Trophoblast cell (in vitro differentiated cells and primary cell): ENCODE results near the gene TAGAP.
"Not testable (repeated sequence)": the region's sequence is repeated elsewhere in the genome, so short reads cannot be mapped to it uniquely, and the experiment has no call there.

Source experiments
- DNase-seq, 2 donors: peaks; one replicate each; pipeline ENCODE4 v3.0.0-alpha.2; 2016
- H2AFZ ChIP-seq: 2 replicates; pipeline ENCODE4 v1.6.1; 2013; ENCODE audit warnings: low read length, moderate library complexity, mild to moderate bottlenecking; ENCODE audit not compliant: insufficient read depth, poor library complexity
- H2AK5ac ChIP-seq: 2 replicates; pipeline ENCODE4 v1.6.1; 2013; ENCODE audit warnings: mild to moderate bottlenecking, low read length
- H2BK120ac ChIP-seq: 2 replicates; pipeline ENCODE4 v1.6.1; 2013; ENCODE audit warnings: low read length, mild to moderate bottlenecking, moderate library complexity; ENCODE audit not compliant: insufficient read depth, poor library complexity
- H2BK12ac ChIP-seq: 2 replicates; pipeline ENCODE4 v1.6.1; 2013; ENCODE audit warnings: mild to moderate bottlenecking, low read length, moderate library complexity
- H2BK5ac ChIP-seq: 2 replicates; pipeline ENCODE4 v1.6.1; 2013; ENCODE audit warnings: low read length, low read depth, moderate library complexity, mild to moderate bottlenecking; ENCODE audit not compliant: poor library complexity
- H3K14ac ChIP-seq: 2 replicates; pipeline ENCODE4 v1.6.1; 2013; ENCODE audit warnings: mild to moderate bottlenecking, low read length
- H3K18ac ChIP-seq: 2 replicates; pipeline ENCODE4 v1.6.1; 2013; ENCODE audit warnings: mild to moderate bottlenecking, low read length
- H3K23ac ChIP-seq: 2 replicates; pipeline ENCODE4 v1.6.1; 2013; ENCODE audit warnings: low read length
- H3K27ac ChIP-seq: 2 replicates; pipeline ENCODE4 v1.5.1; 2013; ENCODE audit warnings: low read depth, mild to moderate bottlenecking, inconsistent platforms, low read length, moderate library complexity
- H3K27me3 ChIP-seq: 2 replicates; pipeline ENCODE4 v1.6.1; 2013; ENCODE audit warnings: inconsistent platforms, mild to moderate bottlenecking, low read length, moderate library complexity; ENCODE audit not compliant: insufficient read depth
- H3K36me3 ChIP-seq, 2 experiments: 1 replicate in 1 of 2; 2 replicates in 1 of 2; pipeline ENCODE4 v1.6.1; 2013; ENCODE audit warnings: low read length in 2 of 2, mild to moderate bottlenecking in 2 of 2, moderate library complexity in 1 of 2; ENCODE audit not compliant: insufficient read depth in 2 of 2, control insufficient read depth in 1 of 2
- H3K4ac ChIP-seq: 2 replicates; pipeline ENCODE4 v1.6.1; 2013; ENCODE audit warnings: low read depth, mild to moderate bottlenecking, low read length, moderate library complexity
- H3K4me1 ChIP-seq, 2 experiments: 1 replicate in 1 of 2; 2 replicates in 1 of 2; pipeline ENCODE4 v1.6.1; 2013; ENCODE audit warnings: low read length in 2 of 2, mild to moderate bottlenecking in 2 of 2, moderate library complexity in 1 of 2; ENCODE audit not compliant: insufficient read depth in 2 of 2, control insufficient read depth in 1 of 2
- H3K4me2 ChIP-seq: 2 replicates; pipeline ENCODE4 v1.6.1; 2013; ENCODE audit warnings: inconsistent platforms, mild to moderate bottlenecking, low read length, moderate library complexity
- H3K4me3 ChIP-seq: 2 replicates; pipeline ENCODE4 v1.5.1; 2013; ENCODE audit warnings: mild to moderate bottlenecking, low read depth, low read length, inconsistent platforms
- H3K79me1 ChIP-seq: one replicate; pipeline ENCODE4 v1.6.1; 2013; ENCODE audit warnings: low read length
- H3K79me2 ChIP-seq: 2 replicates; pipeline ENCODE4 v1.6.1; 2013; ENCODE audit warnings: low read length, mild to moderate bottlenecking; ENCODE audit not compliant: control insufficient read depth, insufficient read depth, poor library complexity
- H3K9ac ChIP-seq: 2 replicates; pipeline ENCODE4 v1.6.1; 2013; ENCODE audit warnings: mild to moderate bottlenecking, low read length
- H3K9me3 ChIP-seq: 2 replicates; pipeline ENCODE4 v1.6.1; 2013; ENCODE audit warnings: low read depth, mild to moderate bottlenecking, control low read depth, inconsistent platforms, low read length; ENCODE audit not compliant: insufficient read depth
- H4K12ac ChIP-seq: 2 replicates; pipeline ENCODE4 v1.6.1; 2013; ENCODE audit warnings: low read depth, mild to moderate bottlenecking, low read length, moderate library complexity
- H4K8ac ChIP-seq: 2 replicates; pipeline ENCODE4 v1.6.1; 2013; ENCODE audit warnings: low read depth, mild to moderate bottlenecking, low read length, moderate library complexity
- H4K91ac ChIP-seq: one replicate; pipeline ENCODE4 v1.6.1; 2013; ENCODE audit warnings: low read depth, mild to moderate bottlenecking, low read length, moderate library complexity
- WGBS: extraction: QIAGEN DNeasy Blood & Tissue Kit; methylation state at CpG from one replicate; pipeline ENCODE4 v1.1.7; 2013; ENCODE audit warnings: missing lambda C conversion rate; ENCODE audit not compliant: insufficient read length, insufficient coverage; ENCODE audit errors: extremely low coverage; 5-methylcytosine and 5-hydroxymethylcytosine counted together

The TAGAP gene

GRCh38 chr6:159010037-159010612 is 34.7 kb downstream of the TAGAP start:
- H3K27ac ChIP-seq, H3K4ac ChIP-seq, H3K9me3 ChIP-seq, H4K91ac ChIP-seq, H3K23ac ChIP-seq, H3K9ac ChIP-seq, H4K12ac ChIP-seq, H3K4me1 ChIP-seq, H3K4me3 ChIP-seq, H2BK120ac ChIP-seq, H3K4me2 ChIP-seq, H3K36me3 ChIP-seq, H3K79me2 ChIP-seq, H2AK5ac ChIP-seq, DNase-seq, H3K79me1 ChIP-seq, H2BK12ac ChIP-seq, H2BK5ac ChIP-seq, H3K18ac ChIP-seq, H4K8ac ChIP-seq, H2AFZ ChIP-seq, H3K14ac ChIP-seq, H3K27me3 ChIP-seq: not testable (repeated sequence)
- WGBS: no CpG with 5 or more reads among the region's 7 CpGs

- Histone ChIP-seq H4K8ac (no peak overlapping the region), H2AK5ac (no peak overlapping the region), H4K12ac (no peak overlapping the region), H3K79me1 (no peaks in the 10 kb centered on the region), H3K27me3 (no peaks in the 10 kb centered on the region), H4K91ac (no peak overlapping the region), H3K18ac (no peak overlapping the region), H3K79me2 (no peaks in the 10 kb centered on the region), H3K4me3 (no peak overlapping the region), H2AFZ (no peak overlapping the region), H3K9ac (no peak overlapping the region), H3K9me3 (no peaks in the 10 kb centered on the region), H3K4ac (no peak overlapping the region), H3K14ac (no peak overlapping the region), H2BK120ac (no peak overlapping the region), H3K36me3 (no peaks in the 10 kb centered on the region), H3K27ac (no peak overlapping the region), H2BK5ac (no peak overlapping the region), H3K4me2 (no peak overlapping the region), H2BK12ac (no peak overlapping the region), H3K23ac (no peak overlapping the region), H3K4me1 (peaks cover 0 to 2% of the 10 kb centered on the region in 2 experiments)
- peak; percentile 3 to 79 for DNase-seq
- no CpG with 5 or more reads among the region's 10 CpGs for WGBS
Observed at GRCh38 chr6:159008656-159009288, 36.0 kb downstream of the TAGAP start.

- no peak overlapping the region for H2AFZ ChIP-seq
- no peak overlapping the region for H2BK120ac ChIP-seq
- no peak overlapping the region for H3K4ac ChIP-seq
- no peak overlapping the region for H3K14ac ChIP-seq
- no CpG with 5 or more reads among the region's 5 CpGs for WGBS
- no peak overlapping the region for H4K8ac ChIP-seq
- H3K9me3 ChIP-seq: no peaks in the 10 kb centered on the region
- no peaks in the 10 kb centered on the region for H3K36me3 ChIP-seq
- no peaks in the 10 kb centered on the region for H3K79me2 ChIP-seq
- H3K9ac ChIP-seq: no peak overlapping the region
- H4K12ac ChIP-seq: no peak overlapping the region
- H3K4me2 ChIP-seq: no peak overlapping the region
- no peak for DNase-seq
- no peak overlapping the region for H3K4me3 ChIP-seq
- no peak overlapping the region for H2BK12ac ChIP-seq
- no peak overlapping the region for H4K91ac ChIP-seq
- no peak overlapping the region for H3K23ac ChIP-seq
- no peaks in the 10 kb centered on the region for H3K27me3 ChIP-seq
- peaks cover 3 to 4% of the 10 kb centered on the region in 2 experiments for H3K4me1 ChIP-seq
- H2BK5ac ChIP-seq: no peak overlapping the region
- no peak overlapping the region for H2AK5ac ChIP-seq
- H3K27ac ChIP-seq: no peak overlapping the region
- H3K18ac ChIP-seq: no peak overlapping the region
- H3K79me1 ChIP-seq: no peaks in the 10 kb centered on the region
Observed at GRCh38 chr6:159007510-159007909, 37.3 kb downstream of the TAGAP start.

- Histone ChIP-seq H2AFZ (no peak overlapping the region), H3K4me1 (peaks cover 2 to 3% of the 10 kb centered on the region in 2 experiments), H3K9me3 (no peaks in the 10 kb centered on the region), H2AK5ac (no peak overlapping the region), H4K91ac (no peak overlapping the region), H2BK5ac (no peak overlapping the region), H3K27me3 (no peaks in the 10 kb centered on the region), H3K4ac (no peak overlapping the region), H2BK120ac (no peak overlapping the region), H3K9ac (no peak overlapping the region), H3K23ac (no peak overlapping the region), H4K12ac (no peak overlapping the region), H4K8ac (no peak overlapping the region), H3K36me3 (no peaks in the 10 kb centered on the region), H3K27ac (no peak overlapping the region), H2BK12ac (no peak overlapping the region), H3K79me1 (no peaks in the 10 kb centered on the region), H3K79me2 (no peaks in the 10 kb centered on the region), H3K14ac (no peak overlapping the region), H3K18ac (no peak overlapping the region), H3K4me2 (no peak overlapping the region), H3K4me3 (no peak overlapping the region)
- no CpG with 5 or more reads among the region's 5 CpGs for WGBS
- DNase-seq: no peak
Observed at GRCh38 chr6:159005436-159005835, 39.4 kb downstream of the TAGAP start.
